GDM1 (cell line): ENCODE data around the gene GAB4.

Source experiments
- DNase-seq: peaks from one replicate; lab custom pipeline; 2025; lab: John Stamatoyannopoulos, UW

Gene GAB4

GRCh38 chr22:16988257-16988656, 19.8 kb downstream of the GAB4 start:
- no peak for DNase-seq

GRCh38 chr22:16987822-16988221, 20.2 kb downstream of the GAB4 start:
- DNase-seq, result no peak

GRCh38 chr22:16975155-16975885, 32.7 kb downstream of the GAB4 start:
- DNase-seq, result no peak

GRCh38 chr22:16974298-16975084, 33.5 kb downstream of the GAB4 start:
- DNase-seq, result no peak

GRCh38 chr22:16973591-16974297, 34.3 kb downstream of the GAB4 start:
- DNase-seq, result no peak

- no peak for DNase-seq
Observed at GRCh38 chr22:16972311-16972710, 35.7 kb downstream of the GAB4 start.

- peak; percentile 36 for DNase-seq
Observed at GRCh38 chr22:16970446-16970845, 37.6 kb downstream of the GAB4 start.

- DNase-seq, result no peak
Observed at GRCh38 chr22:16969508-16970327, 38.3 kb downstream of the GAB4 start.

- no peak for DNase-seq
Observed at GRCh38 chr22:16968218-16968595, 39.8 kb downstream of the GAB4 start.

GRCh38 chr22:16967453-16968217, 40.4 kb downstream of the GAB4 start:
- no peak for DNase-seq

GRCh38 chr22:16966251-16966650, 41.8 kb downstream of the GAB4 start:
- no peak for DNase-seq

GRCh38 chr22:16965560-16965959, 42.5 kb downstream of the GAB4 start:
- no peak for DNase-seq

- DNase-seq, result no peak
Observed at GRCh38 chr22:16965083-16965482, 42.9 kb downstream of the GAB4 start.

GRCh38 chr22:16964366-16964765, 43.7 kb downstream of the GAB4 start:
- no peak for DNase-seq

- DNase-seq, result no peak
Observed at GRCh38 chr22:16963189-16963945, 44.7 kb downstream of the GAB4 start.

- DNase-seq, result no peak
Observed at GRCh38 chr22:16962501-16962900, 45.5 kb downstream of the GAB4 start.

GRCh38 chr22:16961477-16962186, 46.4 kb downstream of the GAB4 start:
- no peak for DNase-seq

GRCh38 chr22:16960884-16961249, 47.2 kb downstream of the GAB4 start:
- no peak for DNase-seq

- DNase-seq, result no peak
Observed at GRCh38 chr22:16960220-16960883, 47.7 kb downstream of the GAB4 start.
